Thyroid gland (tissue), 4 donors: Measurements from ENCODE around the gene NCKAP1. TPM values are rescaled to one million over a fixed set of nuclear protein-coding genes. Genes with fewer than 3 reads are reported as not detected.

Experiments used
- DNase-seq, 2 donors: peaks; one replicate each; pipeline ENCODE4 v3.0.0-alpha.2; 2019
- H3K27ac ChIP-seq, 3 donors: fragments of 200-600 bp; sonication (generic); 1 replicate in 2 of 3; 2 replicates in 1 of 3; pipeline ENCODE4 v1.5.1; 2016 to 2019; ENCODE audit warnings: mild to moderate bottlenecking in 1 of 3, moderate library complexity in 1 of 3
- H3K27me3 ChIP-seq: fragments of 200-600 bp; sonication (generic); one replicate; pipeline ENCODE4 v1.5.1; 2019
- H3K36me3 ChIP-seq, 2 donors: fragments of 200-600 bp; sonication (generic); one replicate each; pipeline ENCODE4 v1.5.1; 2016 to 2019
- H3K4me1 ChIP-seq, 2 donors: fragments of 200-600 bp; sonication (generic); one replicate each; pipeline ENCODE4 v1.5.1; 2017 to 2019
- H3K4me3 ChIP-seq, 3 donors: fragments of 200-600 bp; sonication (generic); replicated peaks in 1 of 3; 1 replicate in 2 of 3; 2 replicates in 1 of 3; pipeline ENCODE4 v1.5.1; 2016; ENCODE audit warnings: mild to moderate bottlenecking in 1 of 3
- H3K9me3 ChIP-seq: fragments of 200-600 bp; sonication (generic); one replicate; pipeline ENCODE4 v1.5.1; 2017
- CTCF ChIP-seq, 6 experiments: fragments of 200-600 bp in 3 of 6; fragments of 450-650 bp in 3 of 6; sonication (generic) in 3 of 6; IDR thresholded peaks; one replicate each; pipeline ENCODE4 v1.5.1; 2016 to 2019; ENCODE audit warnings: antibody characterized with exemption in 6 of 6, mild to moderate bottlenecking in 2 of 6, inconsistent platforms in 1 of 6, moderate library complexity in 1 of 6
- POLR2A ChIP-seq, 2 donors: fragments of 450-650 bp; IDR thresholded peaks; one replicate each; pipeline ENCODE4 v1.6.1; 2017; ENCODE audit warnings: antibody characterized with exemption in 2 of 2, mild to moderate bottlenecking in 2 of 2, moderate library complexity in 1 of 2
- WGBS, 2 donors: methylation state at CpG; one replicate each; pipeline ENCODE4 v1.1.5; 2017; 5-methylcytosine and 5-hydroxymethylcytosine counted together
- intact Hi-C: fragments of 100-400 bp; cut with DNase I; formaldehyde crosslinking; loops from one replicate; pipeline ENCODE4 v1.15.1; 2023
- total RNA-seq, 4 donors: library from RNA; depleted of rRNA; stranded (reverse); fragments of >200 nt; gene quantifications; one replicate each; pipeline ENCODE4 v1.2.3, GENCODE V29; 2016

The NCKAP1 gene
- total RNA-seq, 4 donors from 2014 or later = 139 to 214 (median 172) TPM

- intact Hi-C loops = no loop called here
- peaks cover 27 to 35% of the 10 kb centered on the region in 2 donors for H3K4me1 ChIP-seq
- no peaks in the 10 kb centered on the region for H3K9me3 ChIP-seq
- H3K27me3 ChIP-seq = no peaks in the 10 kb centered on the region
- TF ChIP-seq POLR2A (IDR thresholded peaks at IDR 0.05) (no peak), CTCF (IDR thresholded peaks at IDR 0.05) (no peak)
- DNase-seq = no peak
- H3K36me3 ChIP-seq = no peaks in the 10 kb centered on the region
- H3K27ac ChIP-seq = no peak overlapping the region
- no peak overlapping the region for H3K4me3 ChIP-seq
Observed at GRCh38 chr2:183028108-183028507, 10.1 kb downstream of the NCKAP1 start.

- no peak for TF ChIP-seq CTCF (IDR thresholded peaks at IDR 0.05)
- no peak for TF ChIP-seq POLR2A (IDR thresholded peaks at IDR 0.05)
- Histone ChIP-seq H3K27ac (no peak overlapping the region), H3K36me3 (peaks cover 0 to 5% of the 10 kb centered on the region in 2 donors), H3K4me3 (no peak overlapping the region), H3K4me1 (peaks cover 27 to 35% of the 10 kb centered on the region in 2 donors), H3K9me3 (no peaks in the 10 kb centered on the region), H3K27me3 (no peaks in the 10 kb centered on the region)
- intact Hi-C loops = no loop called here
- 93 to 100% methylated on average over 1 of the region's 1 CpG for WGBS, 2 donors
- DNase-seq = no peak
Observed at GRCh38 chr2:183027443-183027842, 10.8 kb downstream of the NCKAP1 start.

GRCh38 chr2:183026424-183026823, 11.8 kb downstream of the NCKAP1 start:
- 89 to 95% methylated on average over 2 of the region's 2 CpGs for WGBS, 2 donors
- Histone ChIP-seq H3K36me3 (peaks cover 0 to 5% of the 10 kb centered on the region in 2 donors), H3K27ac (no peak overlapping the region), H3K27me3 (no peaks in the 10 kb centered on the region), H3K4me3 (no peak overlapping the region), H3K4me1 (peaks cover 22 to 27% of the 10 kb centered on the region in 2 donors), H3K9me3 (no peaks in the 10 kb centered on the region)
- intact Hi-C loops = no loop called here
- TF ChIP-seq POLR2A (IDR thresholded peaks at IDR 0.05) (no peak), CTCF (IDR thresholded peaks at IDR 0.05) (no peak)
- DNase-seq = no peak

- WGBS, 2 donors = 91 to 93% methylated on average over 3 of the region's 3 CpGs
- DNase-seq = no peak
- no peaks in the 10 kb centered on the region for H3K27me3 ChIP-seq
- TF ChIP-seq CTCF (IDR thresholded peaks at IDR 0.05) = no peak
- no peak for TF ChIP-seq POLR2A (IDR thresholded peaks at IDR 0.05)
- no peak overlapping the region for H3K27ac ChIP-seq
- peaks cover 17 to 23% of the 10 kb centered on the region in 2 donors for H3K4me1 ChIP-seq
- H3K9me3 ChIP-seq = no peaks in the 10 kb centered on the region
- H3K36me3 ChIP-seq = peaks cover 0 to 5% of the 10 kb centered on the region in 2 donors
- intact Hi-C loops = no loop called here
- no peak overlapping the region for H3K4me3 ChIP-seq
Observed at GRCh38 chr2:183025993-183026392, 12.3 kb downstream of the NCKAP1 start.

- no peak overlapping the region for H3K27ac ChIP-seq
- peaks cover 7 to 16% of the 10 kb centered on the region in 2 donors for H3K4me1 ChIP-seq
- no peak for DNase-seq
- no peak for TF ChIP-seq CTCF (IDR thresholded peaks at IDR 0.05)
- H3K27me3 ChIP-seq = no peaks in the 10 kb centered on the region
- intact Hi-C loops = no loop called here
- no peaks in the 10 kb centered on the region for H3K9me3 ChIP-seq
- no peak overlapping the region for H3K4me3 ChIP-seq
- WGBS, 2 donors = 84% methylated on average over 8 of the region's 8 CpGs
- H3K36me3 ChIP-seq = peaks cover 0 to 5% of the 10 kb centered on the region in 2 donors
Observed at GRCh38 chr2:183024339-183025095, 13.7 kb downstream of the NCKAP1 start.
